ENCODE results near the gene RERG. TPM values are rescaled to one million over a fixed set of nuclear protein-coding genes. Genes with fewer than 3 reads are reported as not detected.

RERG gene
- total RNA-seq, 1 experiment from 2014 or later, result 0.50 TPM

GRCh38 chr12:15122344-15122743, 98.9 kb downstream of the RERG start:
- CTCF ChIA-PET, result no interaction called here
- H3K4me3 ChIP-seq, result no peak overlapping the region
- DNase-seq, result no peak
- H3K27ac ChIP-seq, result no peak overlapping the region
- H3K4me1 ChIP-seq (replicated peaks; ENCODE audit: insufficient read depth), result no peaks in the 10 kb centered on the region
- no peaks in the 10 kb centered on the region for H3K79me2 ChIP-seq (ENCODE audit: low read depth)
- H3K9me2 ChIP-seq (ENCODE audit: insufficient read depth), result no peaks in the 10 kb centered on the region
- H4K20me1 ChIP-seq (ENCODE audit: insufficient read depth), result no peaks in the 10 kb centered on the region
- no peaks in the 10 kb centered on the region for H3K9me3 ChIP-seq (ENCODE audit: insufficient read depth, low read depth)
- no peaks in the 10 kb centered on the region for H3K36me3 ChIP-seq (ENCODE audit: low read depth)
- no peaks in the 10 kb centered on the region for H3K27me3 ChIP-seq (ENCODE audit: insufficient read depth, low read depth)
- no peak overlapping the region for H2AFZ ChIP-seq
- BruUV-seq (replicated peaks), result no TSS peak
- no peak for TF ChIP-seq EZH2 (IDR thresholded peaks at IDR 0.05; ENCODE audit: low read depth)
- no peak for TF ChIP-seq CTCF (conservative IDR thresholded peaks at IDR 0.05)
- POLR2A ChIA-PET (ENCODE audit: unreplicated experiment), result no interaction called here
- H3F3A ChIP-seq (ENCODE audit: insufficient read depth, low read depth), result no peaks in the 10 kb centered on the region
- H3K4me2 ChIP-seq, result no peak overlapping the region
- intact Hi-C loops (cut with micrococcal nuclease; ENCODE audit: unreplicated experiment), result no loop called here

- no peaks in the 10 kb centered on the region for H3K36me3 ChIP-seq (ENCODE audit: low read depth)
- TF ChIP-seq CTCF (conservative IDR thresholded peaks at IDR 0.05) (no peak), EZH2 (IDR thresholded peaks at IDR 0.05; ENCODE audit: low read depth) (no peak)
- H4K20me1 ChIP-seq (ENCODE audit: insufficient read depth), result no peaks in the 10 kb centered on the region
- no peaks in the 10 kb centered on the region for H3K9me2 ChIP-seq (ENCODE audit: insufficient read depth)
- H3K79me2 ChIP-seq (ENCODE audit: low read depth), result no peaks in the 10 kb centered on the region
- no peak overlapping the region for H2AFZ ChIP-seq
- no TSS peak for BruUV-seq (replicated peaks)
- no peak for DNase-seq
- ChIA-PET CTCF (no interaction called here), POLR2A (ENCODE audit: unreplicated experiment) (no interaction called here)
- no peaks in the 10 kb centered on the region for H3K9me3 ChIP-seq (ENCODE audit: insufficient read depth, low read depth)
- no peaks in the 10 kb centered on the region for H3K4me1 ChIP-seq (replicated peaks; ENCODE audit: insufficient read depth)
- intact Hi-C loops (cut with micrococcal nuclease; ENCODE audit: unreplicated experiment), result no loop called here
- H3K4me3 ChIP-seq, result no peak overlapping the region
- H3F3A ChIP-seq (ENCODE audit: insufficient read depth, low read depth), result no peaks in the 10 kb centered on the region
- no peak overlapping the region for H3K4me2 ChIP-seq
- H3K27me3 ChIP-seq (ENCODE audit: insufficient read depth, low read depth), result no peaks in the 10 kb centered on the region
- no peak overlapping the region for H3K27ac ChIP-seq
Measured at GRCh38 chr12:15118955-15119354, 102.3 kb downstream of the RERG start.

- Histone ChIP-seq H3K4me3 (no peak overlapping the region), H3K9me2 (ENCODE audit: insufficient read depth) (no peaks in the 10 kb centered on the region), H3K9me3 (ENCODE audit: insufficient read depth, low read depth) (no peaks in the 10 kb centered on the region), H3K27ac (no peak overlapping the region), H3K4me1 (replicated peaks; ENCODE audit: insufficient read depth) (no peaks in the 10 kb centered on the region), H3K79me2 (ENCODE audit: low read depth) (no peaks in the 10 kb centered on the region), H3K27me3 (ENCODE audit: insufficient read depth, low read depth) (no peaks in the 10 kb centered on the region), H3K4me2 (no peak overlapping the region), H3K36me3 (ENCODE audit: low read depth) (no peaks in the 10 kb centered on the region), H3F3A (ENCODE audit: insufficient read depth, low read depth) (no peaks in the 10 kb centered on the region), H2AFZ (no peak overlapping the region), H4K20me1 (ENCODE audit: insufficient read depth) (no peaks in the 10 kb centered on the region)
- ChIA-PET CTCF (interaction anchor here (0.6 kb wide), 1 partner anchor 342 kb away, joined by 4 read pairs; no protein-coding TSS in a partner anchor), POLR2A (ENCODE audit: unreplicated experiment) (no interaction called here)
- intact Hi-C loops (cut with micrococcal nuclease; ENCODE audit: unreplicated experiment), result no loop called here
- no TSS peak for BruUV-seq (replicated peaks)
- DNase-seq, result no peak
- TF ChIP-seq EZH2 (IDR thresholded peaks at IDR 0.05; ENCODE audit: low read depth), result no peak
- no peak for TF ChIP-seq CTCF (conservative IDR thresholded peaks at IDR 0.05)
Measured at GRCh38 chr12:15116983-15117382, 104.2 kb downstream of the RERG start.

Measured in PC-9 (cell line).